ENCODE results near the gene CALHM5.

Gene CALHM5

DNA sequence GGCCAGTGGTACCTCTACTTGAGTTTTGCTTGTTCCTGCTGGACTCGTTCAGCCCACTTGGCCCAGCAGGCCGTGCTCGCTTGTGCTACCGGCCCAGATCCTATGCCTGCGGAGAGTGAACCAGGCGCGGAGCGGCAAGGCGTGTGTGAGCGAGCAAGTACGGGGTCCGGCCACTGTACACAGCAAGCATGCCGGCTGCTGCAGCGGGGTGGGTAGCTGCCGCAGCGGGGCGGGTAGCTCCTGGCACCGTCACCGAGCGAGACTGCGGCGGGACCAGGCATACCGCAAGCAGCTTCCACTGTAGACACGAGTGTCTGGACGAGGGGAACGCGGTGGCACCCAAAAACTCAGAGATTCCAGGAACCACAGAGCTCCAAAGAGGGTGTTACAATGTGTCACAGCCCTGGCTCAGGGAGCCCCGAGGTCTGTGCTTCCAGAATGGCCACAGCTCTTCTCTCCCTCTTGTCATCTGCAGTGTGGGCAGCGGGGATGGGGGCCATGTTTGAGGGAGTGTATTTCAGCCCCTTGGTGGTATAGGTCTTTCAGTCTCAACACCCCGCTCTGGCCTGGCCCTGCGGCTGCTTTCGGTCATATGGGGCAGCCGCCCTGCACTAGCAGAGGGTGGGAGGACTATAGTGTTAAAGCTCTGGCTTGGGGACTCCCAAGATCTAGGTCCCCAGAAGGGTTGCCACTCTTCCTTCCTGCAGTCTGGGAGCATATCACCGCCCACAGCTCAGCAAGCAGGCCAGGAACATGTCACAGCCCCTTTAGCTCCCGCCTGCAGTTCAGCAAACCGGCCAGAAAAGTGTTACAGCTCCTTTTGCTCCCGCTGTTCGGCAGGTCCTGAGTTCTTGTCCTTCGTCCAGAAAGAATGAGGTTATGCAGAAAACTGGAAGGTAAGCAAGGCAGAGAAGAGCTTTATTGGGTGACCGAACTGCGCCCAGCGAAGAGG lies 53.8 kb downstream of the CALHM5 start:
- no peak for TF ChIP-seq CTCF (IDR thresholded peaks at IDR 0.05; ENCODE audit: low read depth, low read length)
- peak overlapping the region in 1 of 2 donors; percentile 9 for H3K4me3 ChIP-seq (replicated peaks in 1 of 2; ENCODE audit: low read depth in 2 of 2, low read length in 2 of 2)
- DNase-seq (ENCODE audit: low read depth in 2 of 2), result peak in 1 of 2 donors; percentile 20

- DNase-seq (ENCODE audit: low read depth in 2 of 2), result no peak
- TF ChIP-seq CTCF (IDR thresholded peaks at IDR 0.05; ENCODE audit: low read depth, low read length), result no peak
- no peak overlapping the region for H3K4me3 ChIP-seq (replicated peaks in 1 of 2; ENCODE audit: low read depth in 2 of 2, low read length in 2 of 2)
These were observed 56.7 kb downstream of the CALHM5 start for GRCh38 chr6:116568111-116568510.

GRCh38 chr6:116568821-116569755 lies 57.6 kb downstream of the CALHM5 start:
- no peak for DNase-seq (ENCODE audit: low read depth in 2 of 2)
- no peak for TF ChIP-seq CTCF (IDR thresholded peaks at IDR 0.05; ENCODE audit: low read depth, low read length)
- H3K4me3 ChIP-seq (replicated peaks in 1 of 2; ENCODE audit: low read depth in 2 of 2, low read length in 2 of 2), result no peak overlapping the region

DNA sequence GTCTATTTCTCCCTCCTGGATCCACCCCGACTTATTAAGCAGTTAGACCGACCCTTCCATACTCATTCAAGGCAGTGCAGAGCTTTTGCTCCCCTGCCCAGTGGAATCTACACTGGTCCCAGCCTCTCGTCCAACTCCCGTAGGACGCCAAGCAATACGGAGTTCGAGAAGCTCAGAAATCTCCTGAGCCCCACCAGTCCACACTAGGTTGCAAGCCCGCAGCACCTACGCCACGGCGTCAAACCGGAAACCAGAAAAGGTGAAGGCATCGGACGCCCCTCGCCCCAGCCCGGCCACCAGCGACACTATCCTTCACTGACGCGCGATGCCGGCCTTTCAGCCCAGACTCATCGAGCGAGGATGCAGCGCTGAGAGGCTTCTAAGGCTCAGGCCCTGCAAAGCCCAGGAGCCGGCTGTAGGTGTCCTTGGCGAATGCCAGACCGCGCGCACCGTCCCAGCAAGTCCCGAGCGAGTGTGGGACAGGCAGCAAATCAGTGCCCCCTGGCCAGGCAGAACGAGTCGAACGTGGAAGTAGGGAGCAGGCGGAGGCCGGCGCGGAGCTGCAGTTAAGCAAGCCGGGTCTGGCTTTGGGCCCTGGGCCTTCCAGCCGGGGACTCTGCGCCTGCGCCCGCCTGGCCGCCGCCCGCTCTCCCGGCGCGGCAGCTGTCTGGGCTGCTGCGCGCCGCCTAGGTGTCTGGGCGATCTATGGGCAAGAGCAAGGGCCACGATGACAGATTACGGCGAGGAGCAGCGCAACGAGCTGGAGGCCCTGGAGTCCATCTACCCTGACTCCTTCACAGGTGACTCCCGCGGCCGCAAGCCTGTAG lies 59.6 kb downstream of the CALHM5 start, which contains the start of gene RWDD1:
TSS of gene RWDD1 (plus strand) at position 649 of the 827 bp plus-strand sequence. CDS start at position 728, 79 bp downstream.
- H3K4me3 ChIP-seq (replicated peaks in 1 of 2; ENCODE audit: low read depth in 2 of 2, low read length in 2 of 2), result peak within 1 kb of the TSS; percentile 79 to 83
- TF ChIP-seq CTCF (IDR thresholded peaks at IDR 0.05; ENCODE audit: low read depth, low read length), result no peak
- peak; percentile 100 for DNase-seq (ENCODE audit: low read depth in 2 of 2)

DNA sequence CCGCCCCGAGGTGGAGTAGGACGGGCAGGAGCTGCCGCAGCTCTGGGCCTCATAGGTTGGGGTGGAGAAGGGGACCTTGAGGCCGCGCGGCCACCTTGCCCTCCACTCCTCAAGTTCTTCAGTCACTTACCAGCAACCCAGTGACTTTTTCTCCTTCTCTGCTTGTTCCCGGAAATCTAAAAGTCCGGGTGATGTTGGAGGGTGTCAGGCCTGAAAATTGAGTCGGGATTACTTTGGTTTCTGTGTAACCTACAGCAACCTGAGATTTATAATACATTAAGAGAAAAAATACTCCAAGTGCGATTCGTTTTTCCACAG lies 60.2 kb downstream of the CALHM5 start:
- H3K4me3 ChIP-seq (replicated peaks in 1 of 2; ENCODE audit: low read depth in 2 of 2, low read length in 2 of 2), result peak overlapping the region; percentile 79 to 83
- no peak for TF ChIP-seq CTCF (IDR thresholded peaks at IDR 0.05; ENCODE audit: low read depth, low read length)
- DNase-seq (ENCODE audit: low read depth in 2 of 2), result no peak

GRCh38 chr6:116572162-116572561 lies 60.7 kb downstream of the CALHM5 start:
- H3K4me3 ChIP-seq (replicated peaks in 1 of 2; ENCODE audit: low read depth in 2 of 2, low read length in 2 of 2), result peak overlapping the region; percentile 79 to 83
- TF ChIP-seq CTCF (IDR thresholded peaks at IDR 0.05; ENCODE audit: low read depth, low read length), result no peak
- peak; percentile 45 to 46 for DNase-seq (ENCODE audit: low read depth in 2 of 2)

Data from cardiac fibroblast (primary cell).